Testis (tissue), 3 donors: Measurements from ENCODE around the gene DIAPH1. TPM values are rescaled to one million over a fixed set of nuclear protein-coding genes. Genes with fewer than 3 reads are reported as not detected.

Source experiments
- DNase-seq: peaks from one replicate; pipeline ENCODE4 v3.0.0-alpha.2; 2019
- H3K27ac ChIP-seq, 2 donors: fragments of 200-600 bp; sonication (generic); one replicate each; pipeline ENCODE4 v1.5.1; 2019
- H3K27me3 ChIP-seq: fragments of 200-600 bp; sonication (generic); one replicate; pipeline ENCODE4 v1.5.1; 2019
- H3K36me3 ChIP-seq: fragments of 200-600 bp; sonication (generic); one replicate; pipeline ENCODE4 v1.5.1; 2017; ENCODE audit warnings: low read depth; ENCODE audit errors: missing control alignments
- H3K4me1 ChIP-seq: fragments of 200-600 bp; sonication (generic); one replicate; pipeline ENCODE4 v1.5.1; 2019
- H3K4me3 ChIP-seq, 2 donors: fragments of 200-600 bp; sonication (generic); one replicate each; pipeline ENCODE4 v1.5.1; 2017 to 2019
- H3K9me3 ChIP-seq: fragments of 200-600 bp; sonication (generic); one replicate; pipeline ENCODE4 v1.5.1; 2017
- POLR2A ChIP-seq: fragments of 450-650 bp; IDR thresholded peaks from one replicate; pipeline ENCODE4 v1.6.1; 2017; ENCODE audit warnings: antibody characterized with exemption, mild to moderate bottlenecking, moderate library complexity
- WGBS, 2 donors: methylation state at CpG; one replicate each; pipeline ENCODE4 v1.1.5; 2018; 5-methylcytosine and 5-hydroxymethylcytosine counted together
- intact Hi-C: fragments of 100-400 bp; cut with DNase I; formaldehyde crosslinking; loops from one replicate; pipeline ENCODE4 v1.15.1; 2023; ENCODE audit warnings: low total_unique reads
- polyA plus RNA-seq: library from polyadenylated mRNA; stranded (reverse); fragments of 350-450 nt; fragmentation: Illumina TruSeq; extraction: RNeasy Lipid Tissue Mini Kit (QIAGEN cat#74804); gene quantifications from one replicate; pipeline ENCODE4 v1.2.3, GENCODE V29; 2014; ENCODE audit warnings: low read depth, low replicate concordance; ENCODE audit not compliant: insufficient read depth
- total RNA-seq, 2 donors: library from RNA; depleted of rRNA; stranded (reverse); fragments of >200 nt; gene quantifications; one replicate each; pipeline ENCODE4 v1.2.3, GENCODE V29; 2016
- TF ChIP-seq, protein P1 (sequence below), 3 experiments: fragments of 450-650 bp in 2 of 3; fragments of 200-600 bp in 1 of 3; sonication (generic) in 1 of 3; IDR thresholded peaks; one replicate each; pipeline ENCODE4 v1.5.1; 2016 to 2019; ENCODE audit warnings: antibody characterized with exemption in 3 of 3, mild to moderate bottlenecking in 2 of 3, moderate library complexity in 1 of 3

The DIAPH1 gene
- total and polyA plus RNA-seq, 3 donors from 2014 or later: 53.7 to 77.5 (median 58.2) TPM

DNA sequence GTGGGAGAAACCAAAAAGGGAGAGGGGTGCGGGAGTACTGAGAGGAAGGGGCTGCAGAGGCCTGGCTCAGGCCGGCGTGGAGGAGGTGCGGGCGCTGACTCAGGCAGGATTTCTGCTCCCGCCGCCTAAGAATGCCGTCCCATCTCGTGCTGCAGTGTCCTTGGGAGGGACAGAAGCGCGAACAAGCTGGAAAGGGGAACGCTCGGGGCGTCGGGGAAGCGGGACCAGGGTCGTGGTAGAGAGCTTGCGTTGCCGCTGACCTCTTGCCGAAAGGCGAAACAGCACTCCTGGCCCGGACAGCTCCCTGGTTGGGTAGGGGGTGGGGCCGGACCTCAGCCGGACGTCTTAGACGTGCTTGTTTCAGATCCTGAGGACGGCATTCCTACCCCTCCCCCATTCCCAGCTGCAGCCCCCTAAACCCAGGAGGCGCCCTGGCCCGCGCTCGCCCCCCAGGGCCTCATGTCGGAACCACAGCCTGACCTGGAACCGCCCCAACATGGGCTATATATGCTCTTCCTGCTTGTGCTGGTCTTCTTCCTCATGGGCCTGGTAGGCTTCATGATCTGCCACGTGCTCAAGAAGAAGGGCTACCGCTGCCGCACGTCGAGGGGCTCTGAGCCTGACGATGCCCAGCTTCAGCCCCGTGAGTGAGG, 19.1 kb upstream of the DIAPH1 start:
- DNase-seq: peak; percentile 62
- Histone ChIP-seq H3K27ac (peak overlapping the region in 1 of 2 donors; percentile 6), H3K4me1 (peaks cover 10% of the 10 kb centered on the region), H3K9me3 (no peaks in the 10 kb centered on the region), H3K27me3 (no peaks in the 10 kb centered on the region), H3K4me3 (peak overlapping the region; percentile 81 to 93), H3K36me3 (no peaks in the 10 kb centered on the region)
- intact Hi-C loops: no loop called here
- TF ChIP-seq POLR2A: no peak
- TF ChIP-seq, protein P1, sequence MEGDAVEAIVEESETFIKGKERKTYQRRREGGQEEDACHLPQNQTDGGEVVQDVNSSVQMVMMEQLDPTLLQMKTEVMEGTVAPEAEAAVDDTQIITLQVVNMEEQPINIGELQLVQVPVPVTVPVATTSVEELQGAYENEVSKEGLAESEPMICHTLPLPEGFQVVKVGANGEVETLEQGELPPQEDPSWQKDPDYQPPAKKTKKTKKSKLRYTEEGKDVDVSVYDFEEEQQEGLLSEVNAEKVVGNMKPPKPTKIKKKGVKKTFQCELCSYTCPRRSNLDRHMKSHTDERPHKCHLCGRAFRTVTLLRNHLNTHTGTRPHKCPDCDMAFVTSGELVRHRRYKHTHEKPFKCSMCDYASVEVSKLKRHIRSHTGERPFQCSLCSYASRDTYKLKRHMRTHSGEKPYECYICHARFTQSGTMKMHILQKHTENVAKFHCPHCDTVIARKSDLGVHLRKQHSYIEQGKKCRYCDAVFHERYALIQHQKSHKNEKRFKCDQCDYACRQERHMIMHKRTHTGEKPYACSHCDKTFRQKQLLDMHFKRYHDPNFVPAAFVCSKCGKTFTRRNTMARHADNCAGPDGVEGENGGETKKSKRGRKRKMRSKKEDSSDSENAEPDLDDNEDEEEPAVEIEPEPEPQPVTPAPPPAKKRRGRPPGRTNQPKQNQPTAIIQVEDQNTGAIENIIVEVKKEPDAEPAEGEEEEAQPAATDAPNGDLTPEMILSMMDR (IDR thresholded peaks at IDR 0.05): peak in 1 of 3 experiments; percentile 30
- WGBS, 2 donors: 3 to 4% methylated on average over 14 to 39 of the region's 40 CpGs

DNA sequence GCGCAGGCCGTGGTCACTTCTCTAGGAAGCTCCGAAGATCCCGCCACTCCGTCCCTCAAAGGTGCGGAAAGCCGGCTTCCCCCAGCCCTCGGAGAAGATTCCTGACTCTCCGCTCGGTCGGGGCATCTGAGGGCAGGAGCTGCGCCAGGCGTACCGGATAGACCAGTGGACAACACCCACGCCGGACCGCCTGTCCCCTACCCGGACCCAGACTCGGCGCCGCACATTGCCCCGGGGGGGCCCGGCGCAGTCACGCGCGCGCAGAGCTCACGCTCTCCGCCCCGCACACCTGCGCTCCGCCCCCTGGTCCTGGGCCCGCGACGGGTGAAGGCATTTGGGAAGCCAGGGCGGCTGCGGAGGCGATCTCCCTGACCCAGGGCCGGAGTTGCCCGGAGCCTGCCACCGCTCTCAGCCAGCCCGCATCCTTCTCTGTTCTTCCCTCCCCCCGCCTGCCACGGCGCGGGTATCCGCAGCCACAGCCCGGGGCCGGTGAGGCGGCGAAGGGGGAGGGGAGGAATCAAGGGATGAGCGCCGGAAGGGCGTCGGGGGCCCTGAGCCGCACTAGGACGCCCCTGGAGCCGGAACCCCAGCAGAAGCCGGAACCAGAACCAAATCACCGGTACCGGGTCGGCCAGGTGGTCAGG, 18.4 kb upstream of the DIAPH1 start:
- intact Hi-C loops: no loop called here
- Histone ChIP-seq H3K4me1 (peaks cover 10% of the 10 kb centered on the region), H3K9me3 (no peaks in the 10 kb centered on the region), H3K27me3 (no peaks in the 10 kb centered on the region), H3K36me3 (no peaks in the 10 kb centered on the region), H3K4me3 (peak overlapping the region; percentile 81 to 93), H3K27ac (peak overlapping the region in 1 of 2 donors; percentile 6)
- 0 to 1% methylated on average over 24 to 52 of the region's 63 CpGs for WGBS, 2 donors
- no peak for DNase-seq
- TF ChIP-seq, protein P1 (IDR thresholded peaks at IDR 0.05): no peak
- TF ChIP-seq POLR2A: no peak

DNA sequence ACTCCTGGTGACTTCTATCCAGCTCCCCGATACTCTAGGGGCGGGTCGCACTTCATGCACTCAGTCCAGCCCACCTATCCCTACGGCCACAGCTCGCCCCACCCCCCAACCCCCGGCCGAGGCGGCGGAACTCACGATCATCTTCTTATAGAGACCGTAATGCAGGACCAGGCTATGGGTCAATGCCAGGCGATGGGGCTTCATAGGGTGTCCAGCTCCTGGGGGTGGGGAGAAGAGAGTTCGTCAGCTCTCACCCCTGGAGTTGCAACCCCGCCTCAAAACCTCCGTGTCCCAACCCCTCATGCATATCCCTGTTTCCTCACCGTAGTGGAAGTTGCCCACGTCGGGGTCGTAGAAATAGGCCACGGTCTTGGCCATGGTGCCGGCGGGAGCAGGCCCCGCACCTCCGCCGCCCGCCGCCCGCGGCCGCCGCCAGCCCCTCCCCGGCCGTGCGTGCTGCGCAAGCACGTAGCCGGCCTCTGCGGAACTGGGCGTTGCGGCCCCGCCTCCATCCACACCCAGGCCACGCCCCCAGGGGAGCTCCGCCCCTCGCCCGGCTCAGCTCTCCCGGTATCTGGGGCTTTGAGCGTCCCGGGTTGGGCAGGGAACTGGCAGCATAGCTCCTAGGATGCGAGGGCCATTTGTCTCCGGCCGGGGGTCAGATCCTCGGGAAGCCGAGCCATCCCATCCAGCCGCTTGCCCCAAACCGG, 17.8 kb upstream of the DIAPH1 start, which contains the start of the genes HDAC3 and RELL2:
TSS of gene HDAC3 (minus strand) at position 437 of the 710 bp plus-strand sequence. CDS start at position 378, 59 bp downstream.
TSS of gene RELL2 (plus strand) at position 585 of the 710 bp plus-strand sequence. CDS start 1,229 bp downstream, outside the sequence.
- Histone ChIP-seq H3K4me1 (peaks cover 10% of the 10 kb centered on the region), H3K27me3 (no peaks in the 10 kb centered on the region), H3K4me3 (peak within 1 kb of the TSS; percentile 81 to 93), H3K9me3 (no peaks in the 10 kb centered on the region), H3K27ac (peak within 1 kb of the TSS; percentile 17 to 64), H3K36me3 (no peaks in the 10 kb centered on the region)
- TF ChIP-seq POLR2A: peak; percentile 84
- TF ChIP-seq, protein P1 (IDR thresholded peaks at IDR 0.05): no peak
- peak; percentile 96 for DNase-seq
- intact Hi-C loops: no loop called here
- WGBS, 2 donors: 0 to 1% methylated on average over 18 to 54 of the region's 55 CpGs

DNA sequence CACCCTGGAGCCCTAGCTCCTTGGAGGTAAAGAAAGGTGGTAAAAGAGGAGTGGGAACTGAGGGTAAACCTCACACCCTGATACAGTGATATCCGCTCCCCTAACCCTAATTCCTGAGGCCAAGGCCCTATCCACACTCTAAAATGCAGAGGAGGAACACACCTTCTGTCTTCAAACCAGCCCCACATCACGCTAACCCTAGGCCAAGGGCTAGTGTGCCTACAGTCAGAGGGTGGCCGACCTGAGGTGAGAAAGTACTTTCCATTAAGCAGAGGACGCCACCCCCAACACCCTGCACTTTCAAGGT, 17.3 kb upstream of the DIAPH1 start:
- 1 to 5% methylated on average over 4 of the region's 4 CpGs for WGBS, 2 donors
- TF ChIP-seq POLR2A: no peak
- TF ChIP-seq, protein P1 (IDR thresholded peaks at IDR 0.05): no peak
- Histone ChIP-seq H3K4me3 (peak overlapping the region; percentile 81 to 93), H3K36me3 (no peaks in the 10 kb centered on the region), H3K27me3 (no peaks in the 10 kb centered on the region), H3K27ac (peak overlapping the region; percentile 17 to 64), H3K4me1 (peaks cover 10% of the 10 kb centered on the region), H3K9me3 (no peaks in the 10 kb centered on the region)
- intact Hi-C loops: no loop called here
- no peak for DNase-seq
